ENCODE data around the gene TMEM14A.
"Not testable (repeated sequence)": the region's sequence is repeated elsewhere in the genome, so short reads cannot be mapped to it uniquely, and the experiment has no call there.

Gene TMEM14A

DNA sequence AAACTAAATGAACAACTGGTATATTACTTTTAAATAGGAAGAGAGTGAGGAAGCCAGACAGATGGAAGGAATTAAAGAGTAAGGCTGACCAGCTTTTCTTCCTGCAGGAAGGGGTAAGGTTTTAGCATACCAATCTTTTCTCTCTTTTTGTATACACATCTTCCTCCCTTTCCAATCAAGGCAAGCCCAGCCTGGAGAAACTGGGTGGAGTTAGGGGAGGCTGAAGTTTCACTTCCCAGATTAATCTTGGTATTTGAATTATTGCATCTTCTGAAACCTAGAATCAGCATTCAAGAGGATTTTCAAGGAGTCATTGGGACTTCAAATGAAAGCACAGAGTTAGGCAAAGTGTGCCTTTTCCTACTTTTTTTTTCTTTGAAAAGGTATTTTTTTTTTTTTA lies 33.1 kb downstream of the TMEM14A start:
- DNase-seq, result peak; percentile 54

DNA sequence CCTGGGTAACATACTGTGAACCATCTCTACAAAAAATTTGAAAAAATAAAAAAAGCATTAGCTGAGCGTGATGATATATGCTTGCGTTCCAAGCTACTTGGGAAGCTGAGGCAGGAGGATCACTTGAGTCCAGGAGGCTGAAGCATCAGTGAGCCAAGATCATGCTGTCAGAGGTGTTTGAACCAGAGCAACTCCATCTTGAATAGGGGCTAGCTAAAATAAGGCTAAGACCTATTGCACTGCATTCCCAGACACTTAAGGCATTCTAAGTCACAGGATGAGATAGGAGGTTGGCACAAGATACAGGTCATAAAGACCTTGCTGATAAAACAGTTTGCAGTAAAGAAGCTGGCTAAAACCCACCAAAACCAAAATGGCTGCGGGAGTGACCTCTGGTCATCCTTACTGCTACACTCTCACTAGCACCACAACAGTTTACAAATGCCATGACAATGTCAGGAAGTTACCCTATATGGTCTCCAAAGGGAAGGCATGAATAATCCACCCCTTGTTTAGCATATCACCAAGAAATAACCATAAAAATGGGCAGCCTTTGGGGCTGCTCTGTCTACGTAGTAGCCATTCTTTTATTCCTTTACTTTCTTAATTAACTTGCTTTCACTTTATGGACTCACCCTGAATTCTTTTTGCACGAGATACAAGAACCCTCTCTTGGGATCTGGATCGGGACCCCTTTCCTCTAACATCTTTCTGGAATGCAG lies 34.0 kb downstream of the TMEM14A start:
- not testable (repeated sequence) for DNase-seq

GRCh38 chr6:52706001-52706400 lies 35.1 kb downstream of the TMEM14A start:
- DNase-seq, result no peak

DNA sequence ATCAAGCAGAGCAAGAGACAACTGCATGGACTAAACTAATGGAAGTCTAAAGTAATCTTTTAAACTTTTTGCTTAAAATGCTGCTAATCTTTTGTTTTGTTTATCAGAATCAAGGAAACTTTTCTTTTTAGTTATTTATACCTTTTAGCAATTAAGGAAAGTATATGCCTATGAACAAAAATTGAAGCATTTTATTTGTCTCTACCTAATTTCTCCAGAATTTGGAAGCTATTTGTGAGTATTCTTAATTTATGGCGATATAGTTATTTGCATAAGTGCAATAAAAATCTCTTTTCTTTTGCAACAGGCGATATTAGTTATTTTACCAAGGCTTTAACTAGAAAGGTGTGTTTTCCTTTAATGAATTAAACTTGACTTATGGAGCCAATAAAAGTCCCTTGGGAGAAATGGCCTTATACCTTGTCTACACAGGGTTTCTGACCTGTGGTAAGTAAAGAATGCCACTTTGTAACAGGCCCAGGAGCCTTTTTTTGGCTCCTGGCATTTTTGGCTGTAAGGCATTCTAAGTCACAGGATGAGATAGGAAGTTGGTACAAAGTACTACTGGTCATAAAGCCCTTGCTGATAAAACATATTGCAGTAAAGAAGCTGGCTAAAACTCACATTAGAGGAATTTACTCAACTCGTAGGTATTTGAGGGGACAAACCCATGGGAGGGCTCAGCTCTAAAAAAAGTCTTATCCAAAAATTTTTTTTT lies 37.2 kb downstream of the TMEM14A start:
- DNase-seq, result no peak

- DNase-seq, result no peak
Observed at GRCh38 chr6:52712136-52712535, 41.2 kb downstream of the TMEM14A start.

GRCh38 chr6:52714761-52715160 lies 43.8 kb downstream of the TMEM14A start:
- DNase-seq, result not testable (repeated sequence)

DNA sequence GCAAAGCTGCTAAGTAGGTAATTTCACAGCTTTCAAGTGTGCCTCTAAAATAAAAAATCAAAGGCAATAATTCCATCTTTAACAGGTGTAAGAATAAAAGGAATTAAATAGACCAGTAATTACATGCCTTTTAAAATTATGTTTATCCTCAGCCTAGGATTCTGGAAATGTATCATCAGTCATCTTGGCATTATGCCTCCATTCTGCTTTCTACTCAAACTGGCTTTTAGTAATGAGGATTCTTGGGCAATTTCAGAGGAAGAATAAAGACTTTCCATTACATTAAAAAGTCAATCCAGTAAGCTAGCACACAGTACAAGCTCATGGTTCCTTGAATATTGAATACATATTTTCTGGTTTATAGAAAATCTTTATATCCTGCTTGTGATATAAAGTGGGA lies 47.6 kb downstream of the TMEM14A start:
- DNase-seq, result no peak

GRCh38 chr6:52720321-52720720 lies 49.4 kb downstream of the TMEM14A start:
- DNase-seq, result no peak

- DNase-seq, result no peak
Observed at GRCh38 chr6:52724042-52724405, 53.1 kb downstream of the TMEM14A start.

DNA sequence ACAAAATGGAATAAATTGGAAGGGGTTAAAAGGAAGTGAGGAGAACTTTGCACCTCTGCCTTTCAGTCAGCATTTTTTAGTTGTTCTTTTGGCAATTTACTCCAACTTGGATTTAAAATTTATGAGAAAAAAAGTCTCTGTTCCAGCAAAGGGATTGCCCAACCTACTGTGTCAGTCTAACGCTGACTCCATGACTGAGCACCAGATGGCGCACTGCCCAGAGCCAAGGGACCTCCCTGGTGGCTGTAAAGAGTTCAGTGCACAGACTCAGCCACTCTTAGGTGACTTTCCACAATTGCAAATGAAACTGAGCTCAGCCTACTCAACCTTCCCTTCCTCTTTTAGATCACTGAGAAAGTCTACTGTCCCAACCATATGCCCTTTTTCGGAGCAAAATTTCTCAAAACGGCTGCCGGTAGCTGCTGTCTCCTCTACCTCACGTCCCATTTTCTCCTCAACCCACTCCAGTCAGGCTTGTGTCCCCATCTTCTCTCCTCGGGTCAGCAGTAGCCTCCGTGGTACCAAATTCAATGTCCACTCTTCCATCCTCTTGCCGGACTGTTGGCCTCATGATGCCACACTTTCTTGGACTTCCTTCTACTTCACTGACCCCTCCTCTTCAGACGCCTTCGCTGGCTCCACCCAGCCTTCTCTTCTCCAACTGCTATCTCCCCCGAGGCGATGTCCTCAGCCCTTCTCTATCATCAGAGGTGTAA lies 53.7 kb downstream of the TMEM14A start:
- peak; percentile 86 for DNase-seq

DNA sequence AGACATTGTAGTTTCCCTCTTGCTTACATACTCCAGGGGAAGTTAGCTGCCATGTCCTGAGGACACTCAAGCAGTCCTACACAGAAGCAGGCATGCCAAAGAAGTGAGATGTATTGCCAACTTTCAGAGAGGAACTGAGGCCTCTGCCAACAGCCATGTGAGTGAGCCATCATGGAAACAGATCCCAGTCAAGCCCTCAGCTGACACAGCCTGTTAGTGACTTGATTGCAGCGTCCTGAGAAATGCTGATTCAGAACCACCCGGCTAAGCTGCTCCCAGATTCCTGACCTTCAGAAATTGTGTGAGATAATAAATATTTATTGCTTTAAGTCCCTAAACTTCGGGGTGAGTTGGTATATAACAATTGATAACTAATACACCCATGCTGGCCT lies 54.2 kb downstream of the TMEM14A start:
- DNase-seq, result no peak

GRCh38 chr6:52725535-52726192 lies 54.8 kb downstream of the TMEM14A start:
- DNase-seq, result no peak

GRCh38 chr6:52726193-52726542 lies 55.3 kb downstream of the TMEM14A start:
- DNase-seq, result no peak

DNA sequence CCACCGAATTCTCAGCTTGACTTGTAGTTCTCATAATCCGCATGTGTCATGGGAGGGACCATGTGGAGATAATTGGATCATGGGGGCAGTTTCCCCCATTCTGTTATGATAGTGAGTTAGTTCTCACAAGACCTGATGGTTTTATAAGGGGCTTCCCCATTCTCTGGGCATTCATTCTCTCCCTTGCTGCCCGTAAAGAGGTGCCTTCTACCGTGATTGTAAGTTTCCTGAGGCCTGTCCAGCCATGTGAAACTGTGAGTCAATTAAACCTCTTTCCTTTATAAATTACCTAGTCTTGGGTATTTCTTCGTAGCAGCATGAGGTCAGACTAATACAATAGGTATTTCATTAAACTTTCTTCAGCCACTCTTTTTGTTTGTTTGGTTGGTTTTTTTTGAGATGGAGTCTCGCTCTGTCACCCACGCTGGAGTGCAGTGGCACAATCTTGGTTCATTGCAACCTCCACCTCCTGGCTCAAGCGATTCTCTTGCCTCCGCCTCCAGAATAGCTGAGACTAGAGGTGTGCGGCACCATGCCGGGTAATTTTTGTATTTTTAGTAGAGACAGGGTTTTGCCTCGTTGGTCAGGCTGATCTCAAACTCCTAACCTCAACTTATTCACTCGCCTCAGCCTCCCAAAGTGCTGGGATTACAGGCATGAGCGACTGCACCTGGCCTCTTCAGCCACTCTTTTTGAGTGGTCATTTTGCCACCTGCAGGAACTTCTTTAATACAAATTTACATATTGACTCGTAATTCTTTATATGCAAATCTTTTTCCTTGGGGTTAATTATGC lies 56.0 kb downstream of the TMEM14A start:
- no peak for DNase-seq

DNA sequence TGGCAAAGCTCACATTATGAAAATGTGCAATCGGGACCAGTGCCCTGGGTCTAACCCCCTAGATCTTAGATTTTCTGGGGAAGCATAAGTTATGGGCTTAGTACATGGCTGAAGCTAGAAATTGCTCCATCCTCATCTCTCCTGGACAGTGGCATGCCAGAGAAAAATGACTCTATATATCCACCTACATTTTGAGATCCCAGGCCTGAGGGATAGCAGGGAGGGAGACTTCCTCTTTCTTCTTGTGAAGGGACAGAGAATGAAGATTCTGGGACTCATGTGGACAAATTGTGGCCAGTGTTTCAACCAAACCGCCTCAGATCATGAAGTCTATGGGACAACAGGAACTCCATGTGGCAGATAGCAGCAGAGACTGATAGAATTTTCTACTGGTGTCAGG lies 57.0 kb downstream of the TMEM14A start:
- DNase-seq, result no peak

GRCh38 chr6:52728394-52728793 lies 57.5 kb downstream of the TMEM14A start:
- no peak for DNase-seq

- no peak for DNase-seq
Observed at GRCh38 chr6:52729576-52729975, 58.7 kb downstream of the TMEM14A start.

GRCh38 chr6:52731719-52732118 lies 60.8 kb downstream of the TMEM14A start:
- no peak for DNase-seq

DNA sequence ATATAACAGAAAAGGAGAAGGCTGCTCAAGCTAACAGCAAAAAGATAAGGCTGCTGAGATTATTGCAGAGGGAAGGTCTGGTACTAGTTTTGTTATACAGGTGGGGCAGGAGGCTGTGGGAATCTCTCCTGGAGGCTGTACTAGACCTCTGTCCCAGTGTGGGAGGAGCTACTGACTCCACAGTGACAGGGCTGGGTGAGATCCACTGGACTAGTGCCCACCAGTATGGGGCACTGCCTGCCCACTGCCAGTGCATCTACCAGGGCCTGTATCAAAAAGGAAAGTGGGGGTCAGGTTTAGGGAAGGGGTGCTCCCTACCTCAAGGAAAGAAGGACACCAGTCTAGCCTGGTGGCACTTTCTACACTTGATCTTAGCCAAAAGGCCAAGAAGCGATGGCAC lies 62.3 kb downstream of the TMEM14A start:
- no peak for DNase-seq

GRCh38 chr6:52734072-52734471 lies 63.2 kb downstream of the TMEM14A start:
- DNase-seq, result no peak

DNA sequence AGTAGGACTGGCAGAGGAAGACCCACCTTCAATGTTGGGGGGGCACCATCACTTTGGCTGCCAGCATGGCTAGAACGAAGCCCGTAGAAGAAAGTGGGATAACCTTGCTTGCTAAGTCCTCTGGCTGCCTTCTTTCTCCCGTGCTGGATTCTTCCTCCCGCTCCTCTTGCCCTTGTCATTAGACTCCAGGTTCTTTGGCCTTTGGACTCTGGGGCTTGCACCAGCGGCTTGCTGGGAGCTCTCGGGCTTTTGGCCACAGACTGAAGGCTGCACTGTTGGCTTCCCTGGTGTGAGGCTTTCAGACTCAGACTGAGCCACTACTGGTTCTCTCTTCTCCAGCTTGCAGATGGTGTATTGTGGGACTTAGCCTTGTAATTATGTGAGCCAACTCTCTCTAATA lies 64.2 kb downstream of the TMEM14A start:
- no peak for DNase-seq

DNA sequence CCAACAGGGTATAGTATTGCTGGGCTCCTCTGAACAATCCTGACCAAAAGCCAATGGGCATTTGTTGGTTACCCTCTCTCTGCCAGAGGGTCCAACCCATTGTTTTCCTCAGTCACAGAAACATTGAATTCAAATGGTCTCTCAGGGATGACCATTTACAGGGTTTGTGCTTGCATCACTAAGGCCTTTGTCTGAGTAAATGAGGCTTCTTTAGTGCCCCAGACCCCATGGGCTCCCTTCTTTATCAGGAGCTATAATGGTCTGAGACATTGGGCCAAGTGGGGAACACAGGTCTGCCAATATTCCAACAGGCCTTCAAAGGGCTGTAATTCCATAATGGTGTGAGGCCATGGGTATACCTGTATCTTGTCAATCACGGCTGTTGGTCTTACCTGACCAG lies 65.2 kb downstream of the TMEM14A start:
- DNase-seq, result no peak

All from MV-4-11 (cell line).